ENCODE results near the gene SSPN.
A peak's percentile ranks its signal among the peaks of the same experiment; 100 is the strongest.

Gene SSPN

DNA sequence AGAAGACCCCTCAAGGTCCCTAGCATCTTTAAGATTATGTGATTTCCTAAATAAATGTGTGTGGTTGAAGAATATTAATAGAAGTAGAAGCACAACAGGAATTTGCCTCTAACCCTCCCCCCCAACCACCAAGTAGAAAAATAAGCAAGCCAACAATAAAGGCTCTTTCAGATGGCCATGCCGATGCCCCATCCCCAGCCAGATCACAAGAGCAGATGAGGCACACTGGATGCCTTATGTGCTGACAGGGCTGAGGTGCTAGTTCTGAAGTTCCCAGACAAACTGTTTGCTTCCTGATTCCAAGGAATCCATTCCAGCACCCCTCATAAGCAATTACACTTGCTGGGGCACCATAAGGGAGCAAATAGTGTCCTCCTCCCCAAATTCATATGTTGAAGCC, 90.0 kb downstream of the SSPN start:
- DNase-seq (ENCODE audit: low read depth, low spot score), result no peak

DNA sequence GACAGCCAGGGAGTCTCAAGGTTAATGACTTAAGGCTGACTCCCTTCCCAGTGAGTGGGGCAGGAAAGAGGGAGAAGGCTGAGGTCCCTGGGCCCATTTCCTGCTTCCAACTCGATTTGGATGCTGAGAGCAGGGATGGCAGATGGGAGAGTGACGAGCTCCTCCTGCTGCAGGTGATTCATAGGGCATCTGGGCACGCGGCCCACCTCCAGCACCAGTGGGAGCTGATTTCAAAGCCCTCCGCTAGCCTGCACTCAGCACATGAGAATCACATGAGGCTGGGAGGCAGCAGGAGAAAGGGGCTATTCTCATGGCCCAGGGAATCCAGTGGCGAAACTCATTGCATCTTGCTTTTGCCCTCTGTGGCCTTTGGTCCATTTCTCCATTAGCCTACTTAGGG, 90.8 kb downstream of the SSPN start:
- DNase-seq (ENCODE audit: low read depth, low spot score), result no peak

DNA sequence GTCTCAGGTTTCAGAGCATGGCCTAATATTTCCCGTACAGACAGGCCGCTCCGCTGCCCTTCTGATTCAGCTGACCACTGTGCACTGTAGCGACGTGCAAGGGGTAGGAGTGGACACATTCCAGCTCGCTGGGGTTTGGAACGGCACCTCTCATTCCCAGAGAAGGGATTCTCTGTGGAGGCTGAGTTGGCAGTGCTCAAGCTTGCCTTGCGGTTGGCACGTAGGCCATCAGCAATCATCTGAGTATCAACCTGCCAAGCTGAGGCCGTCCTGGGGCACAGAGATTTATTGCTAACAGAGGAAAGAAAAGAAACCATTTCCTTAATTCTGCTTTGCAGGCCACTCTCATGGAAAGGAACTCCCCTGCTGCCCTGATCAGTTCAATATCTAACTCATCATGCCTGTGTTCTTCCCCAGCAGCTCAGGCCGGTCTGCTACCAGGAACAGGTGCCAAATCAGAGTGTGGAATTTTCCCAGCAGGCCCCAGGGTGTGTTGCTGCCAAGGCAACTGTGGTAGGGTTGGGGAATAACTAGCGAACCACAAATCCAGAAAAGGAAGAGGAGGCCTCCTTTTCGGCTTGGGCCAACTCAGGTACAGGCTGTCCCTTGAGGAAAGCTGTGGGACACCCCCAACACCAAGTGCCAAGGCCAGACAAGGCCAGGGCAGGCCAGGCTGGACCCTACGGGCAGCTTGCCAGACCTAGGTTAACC, 92.5 kb downstream of the SSPN start:
- DNase-seq (ENCODE audit: low read depth, low spot score), result no peak

DNA sequence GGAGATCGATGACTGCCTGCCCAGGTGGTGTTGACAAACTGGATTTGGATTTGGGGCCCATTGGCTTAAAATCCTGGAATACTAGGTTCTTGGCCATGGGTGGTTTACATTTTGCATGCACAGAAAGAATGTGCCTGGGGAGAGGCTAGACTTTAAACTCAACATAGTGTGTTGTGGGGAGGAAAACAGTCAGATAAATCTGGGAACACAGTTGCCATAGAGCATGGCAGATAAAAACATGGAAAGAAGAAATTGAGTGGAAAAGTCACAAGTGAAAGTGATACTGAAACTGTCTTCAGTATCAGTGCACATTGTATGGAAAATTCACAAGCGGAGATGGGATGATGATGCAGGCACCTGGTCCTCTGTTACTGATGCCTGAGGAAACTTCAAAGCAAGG, 95.2 kb downstream of the SSPN start:
- DNase-seq (ENCODE audit: low read depth, low spot score), result no peak

DNA sequence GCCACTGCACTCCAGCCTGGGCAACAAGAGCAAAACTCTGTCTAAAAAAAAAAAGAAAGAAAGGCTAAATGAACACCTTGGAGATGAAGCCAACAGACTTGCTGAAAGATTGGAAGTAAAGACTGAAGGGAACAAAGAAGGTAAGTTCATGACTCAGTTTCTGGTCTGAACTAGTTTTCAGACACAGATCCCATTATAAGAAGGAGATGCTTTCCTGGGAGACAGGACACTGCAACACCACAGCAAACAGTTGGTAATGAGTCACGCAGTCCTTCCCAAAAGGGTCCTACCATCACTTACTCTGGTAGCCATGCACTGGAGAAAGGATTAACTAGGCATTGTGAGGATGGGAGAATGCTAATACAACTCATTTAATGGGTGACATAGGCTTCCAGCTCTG, 97.2 kb downstream of the SSPN start:
- DNase-seq (ENCODE audit: low read depth, low spot score), result no peak

DNA sequence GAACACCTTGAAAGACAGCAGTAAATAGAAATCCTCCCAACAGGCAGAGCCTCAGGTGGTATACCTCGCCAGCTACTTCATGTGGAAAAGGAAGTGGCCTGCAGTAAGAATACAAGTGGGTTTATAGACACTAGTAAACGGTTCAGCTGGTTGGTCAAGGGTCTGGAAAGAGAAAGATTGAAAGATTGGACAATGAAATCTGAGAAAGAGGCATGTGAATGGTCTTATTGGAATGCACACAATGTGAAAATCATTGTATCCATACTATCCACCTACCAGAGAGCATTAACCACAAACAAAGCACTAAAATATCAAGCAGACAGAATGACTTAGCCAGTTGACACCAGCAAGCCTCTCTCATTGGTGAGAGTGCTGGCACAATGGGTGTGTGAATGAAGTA, 98.2 kb downstream of the SSPN start:
- DNase-seq (ENCODE audit: low read depth, low spot score), result no peak

DNA sequence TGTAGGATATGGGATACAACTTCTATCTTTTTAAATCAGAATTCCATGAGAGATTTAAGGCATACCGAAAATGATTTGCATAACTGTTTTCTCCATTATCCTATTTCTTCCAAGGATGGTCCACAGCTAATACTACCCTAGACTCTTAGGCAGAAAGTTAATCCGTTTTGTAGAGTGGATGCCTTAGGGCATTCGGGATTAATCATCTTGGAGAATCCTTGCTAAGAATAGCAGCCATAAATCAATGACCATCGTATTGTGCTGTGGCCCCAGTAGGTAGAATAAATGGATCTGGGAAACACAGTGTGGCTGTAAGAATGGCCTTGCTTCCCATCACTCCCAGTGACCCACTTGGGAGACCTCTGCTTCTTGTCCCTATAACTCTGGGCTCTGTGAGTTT, 99.6 kb downstream of the SSPN start:
- no peak for DNase-seq (ENCODE audit: low read depth, low spot score)

DNA sequence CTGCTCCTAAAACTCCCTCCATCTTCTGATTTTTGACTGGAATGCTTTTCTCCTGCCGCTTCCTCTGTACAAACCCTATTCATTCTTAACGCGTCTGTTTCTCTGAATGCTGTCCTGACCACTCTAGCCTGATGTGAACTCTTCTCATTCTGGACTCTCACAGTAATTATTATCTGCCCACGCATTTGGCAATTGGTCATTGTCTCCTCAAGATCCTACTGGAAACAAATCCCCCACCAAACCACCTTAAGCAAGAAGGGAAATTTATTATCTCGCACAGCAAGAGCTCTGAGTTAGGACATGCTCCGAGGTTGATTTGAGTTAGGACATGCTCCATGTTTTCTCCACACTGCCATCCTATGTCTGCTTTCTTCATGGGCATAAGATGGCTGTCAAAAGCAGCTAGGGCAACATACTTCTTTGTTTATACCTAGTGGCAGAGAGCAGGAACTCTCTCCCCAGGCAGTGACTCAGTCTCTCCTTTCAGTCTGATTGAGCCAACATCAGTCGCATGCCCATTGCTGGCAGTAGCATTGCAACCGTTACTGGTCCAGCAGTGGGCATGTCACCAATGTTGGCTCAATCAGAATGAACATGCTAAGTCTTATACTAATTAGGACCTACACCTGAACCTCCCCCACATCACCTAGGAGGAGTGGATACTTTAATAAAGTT, 102.2 kb downstream of the SSPN start:
- no peak for DNase-seq (ENCODE audit: low read depth, low spot score)

DNA sequence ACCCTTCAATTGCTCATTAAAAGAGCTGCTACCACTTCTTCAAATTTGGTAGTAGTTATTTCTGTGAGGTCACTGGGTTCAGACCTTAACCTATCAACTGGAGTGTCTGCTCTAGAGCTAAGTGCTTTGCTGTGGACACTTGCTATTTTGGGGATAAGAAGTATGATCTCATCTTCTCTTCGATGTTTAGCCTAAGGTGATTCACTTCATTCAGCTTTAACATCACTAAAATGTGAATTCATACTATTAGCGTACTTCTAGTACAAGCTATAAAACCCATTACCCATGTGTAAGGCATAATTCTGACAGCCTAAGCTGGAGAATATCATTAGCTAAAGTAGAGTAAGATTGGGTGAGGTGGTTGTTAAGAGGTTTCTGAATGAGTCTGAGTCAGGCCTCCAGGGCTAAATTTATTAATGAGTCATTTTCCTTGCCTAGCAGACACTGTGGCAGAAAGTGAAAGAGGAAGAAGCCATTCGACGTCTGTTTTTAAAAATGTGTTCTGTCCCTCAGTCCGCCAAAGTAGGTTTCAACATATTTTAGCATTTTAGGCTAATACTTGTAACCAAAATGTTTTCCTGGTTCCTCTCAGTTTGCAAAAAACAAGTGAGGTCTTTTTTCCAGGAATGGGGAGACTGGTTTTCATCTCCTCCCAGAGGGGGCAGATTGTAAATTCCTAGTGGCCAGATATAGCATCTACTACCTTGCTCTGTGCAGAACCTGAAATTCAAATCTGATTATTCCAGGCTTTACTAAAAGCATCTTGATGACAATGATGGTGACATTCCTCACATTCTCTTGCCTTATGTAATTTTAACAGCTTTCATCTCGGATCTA, 103.6 kb downstream of the SSPN start:
- DNase-seq (ENCODE audit: low read depth, low spot score), result peak; percentile 6

DNA sequence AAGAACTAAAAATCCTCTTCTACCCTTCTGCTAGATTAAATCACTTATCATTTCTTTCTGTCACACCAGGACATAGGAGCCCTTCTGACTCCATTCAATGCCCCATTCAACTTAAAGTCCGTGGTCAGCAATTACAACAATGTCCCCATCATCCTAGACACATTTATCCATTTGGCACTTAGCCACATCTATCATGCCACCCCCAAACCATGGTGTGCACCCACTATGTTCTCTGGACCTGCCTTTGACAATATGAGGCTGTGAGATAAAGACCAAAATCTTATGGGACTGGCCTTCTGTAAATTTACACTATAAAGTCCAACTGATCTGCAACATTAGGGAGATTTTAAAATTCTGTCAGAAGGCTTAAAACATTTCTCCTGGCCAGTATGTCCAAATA, 104.4 kb downstream of the SSPN start:
- DNase-seq (ENCODE audit: low read depth, low spot score), result no peak
